Endothelial cell of umbilical vein (primary cell): ENCODE measurements around the gene NEK8.

Experiments used
- CTCF ChIP-seq, 2 donors: IDR thresholded peaks; 1 replicate in 1 of 2; 2 replicates in 1 of 2; pipeline ENCODE4 v1.5.1; 2011; ENCODE audit warnings: low read length in 2 of 2, mild to moderate bottlenecking in 2 of 2, moderate library complexity in 2 of 2, control low read depth in 1 of 2, inconsistent platforms in 1 of 2, low read depth in 1 of 2; ENCODE audit not compliant: insufficient read depth in 1 of 2; ENCODE audit errors: extremely low read depth in 1 of 2
- EZH2 ChIP-seq: IDR thresholded peaks from 2 replicates; pipeline ENCODE4 v1.6.1; 2012; ENCODE audit warnings: borderline replicate concordance, low read depth, mild to moderate bottlenecking, moderate library complexity, low read length, inconsistent platforms; ENCODE audit not compliant: severe bottlenecking
- FOS ChIP-seq: IDR thresholded peaks from 2 replicates; pipeline ENCODE4 v1.6.1; 2011; ENCODE audit warnings: mild to moderate bottlenecking, low read length, moderate library complexity, borderline replicate concordance; ENCODE audit not compliant: insufficient read depth
- JUN ChIP-seq: IDR thresholded peaks from 2 replicates; pipeline ENCODE4 v1.6.1; 2011; ENCODE audit warnings: borderline replicate concordance, low read depth; ENCODE audit not compliant: insufficient read length, insufficient read depth
- POLR2A ChIP-seq: IDR thresholded peaks from 2 replicates; pipeline ENCODE4 v1.6.1; 2012; ENCODE audit warnings: low read depth, mild to moderate bottlenecking, control low read depth, low read length

- TF ChIP-seq POLR2A (no peak), JUN (no peak), CTCF (IDR thresholded peaks at IDR 0.05; ENCODE audit: extremely low read depth in 1 of 2, insufficient read depth in 1 of 2, low read depth in 1 of 2, low read length in 2 of 2) (no peak), EZH2 (no peak), FOS (no peak)
Observed at GRCh38 chr17:28703552-28704218, 24.9 kb upstream of the NEK8 start.
